Mesendoderm (in vitro differentiated cells): ENCODE data around the gene ADPRHL1.
A peak's percentile ranks its signal among the peaks of the same experiment; 100 is the strongest.

ENCODE experiments used
- DNase-seq: peaks from one replicate; pipeline ENCODE4 v3.0.0; 2013
- H2AK5ac ChIP-seq: 2 replicates; pipeline ENCODE4 v1.6.1; 2013; ENCODE audit warnings: low read length, inconsistent platforms
- H2BK120ac ChIP-seq: 2 replicates; pipeline ENCODE4 v1.6.1; 2013; ENCODE audit warnings: low read depth, mild to moderate bottlenecking, low read length, moderate library complexity, mixed read lengths
- H2BK15ac ChIP-seq: replicated peaks from 2 replicates; pipeline ENCODE4 v1.6.1; 2013; ENCODE audit warnings: low read depth, mild to moderate bottlenecking, moderate library complexity
- H2BK5ac ChIP-seq: 2 replicates; pipeline ENCODE4 v1.6.1; 2013; ENCODE audit warnings: low read length, inconsistent platforms
- H3K18ac ChIP-seq: 2 replicates; pipeline ENCODE4 v1.6.1; 2013; ENCODE audit warnings: mild to moderate bottlenecking, low read length, mixed read lengths
- H3K23ac ChIP-seq: one replicate; pipeline ENCODE4 v1.6.1; 2013; ENCODE audit warnings: low read length
- H3K27ac ChIP-seq: 2 replicates; pipeline ENCODE4 v1.5.1; 2013; ENCODE audit warnings: low read depth, mild to moderate bottlenecking, inconsistent platforms, low read length, moderate library complexity
- H3K27me3 ChIP-seq: 2 replicates; pipeline ENCODE4 v1.6.1; 2013; ENCODE audit warnings: low read length, control low read depth, mild to moderate bottlenecking, inconsistent platforms; ENCODE audit not compliant: insufficient read depth, poor library complexity
- H3K36me3 ChIP-seq: 2 replicates; pipeline ENCODE4 v1.6.1; 2013; ENCODE audit warnings: low read length, inconsistent platforms; ENCODE audit not compliant: control insufficient read depth, insufficient read depth
- H3K4ac ChIP-seq: one replicate; pipeline ENCODE4 v1.6.1; 2013; ENCODE audit warnings: low read depth, mild to moderate bottlenecking, low read length, moderate library complexity
- H3K4me1 ChIP-seq: 2 replicates; pipeline ENCODE4 v1.6.1; 2013; ENCODE audit warnings: low read depth, low read length, inconsistent platforms; ENCODE audit not compliant: control insufficient read depth
- H3K4me2 ChIP-seq: 2 replicates; pipeline ENCODE4 v1.6.1; 2013; ENCODE audit warnings: low read length
- H3K4me3 ChIP-seq: 2 replicates; pipeline ENCODE4 v1.5.1; 2013; ENCODE audit warnings: mild to moderate bottlenecking, low read length
- H3K56ac ChIP-seq: one replicate; pipeline ENCODE4 v1.6.1; 2013; ENCODE audit warnings: low read length
- H3K79me1 ChIP-seq: 2 replicates; pipeline ENCODE4 v1.6.1; 2013; ENCODE audit warnings: low read length, inconsistent platforms
- H3K79me2 ChIP-seq: 2 replicates; pipeline ENCODE4 v1.6.1; 2013; ENCODE audit warnings: mild to moderate bottlenecking, low read length; ENCODE audit not compliant: control insufficient read depth, insufficient read depth
- H3K9ac ChIP-seq: 2 replicates; pipeline ENCODE4 v1.6.1; 2013; ENCODE audit warnings: low read length, inconsistent platforms
- H4K5ac ChIP-seq: one replicate; pipeline ENCODE4 v1.6.1; 2013; ENCODE audit warnings: low read length
- H4K8ac ChIP-seq: one replicate; pipeline ENCODE4 v1.6.1; 2013; ENCODE audit warnings: low read depth, mild to moderate bottlenecking, control low read depth, low read length, moderate library complexity
- WGBS: extraction: QIAGEN DNeasy Blood & Tissue Kit; methylation state at CpG from one replicate; pipeline ENCODE4 v1.1.7; 2013; ENCODE audit warnings: low lambda C conversion rate, missing lambda C conversion rate; ENCODE audit not compliant: insufficient coverage; ENCODE audit errors: extremely low coverage; 5-methylcytosine and 5-hydroxymethylcytosine counted together

Gene ADPRHL1

DNA sequence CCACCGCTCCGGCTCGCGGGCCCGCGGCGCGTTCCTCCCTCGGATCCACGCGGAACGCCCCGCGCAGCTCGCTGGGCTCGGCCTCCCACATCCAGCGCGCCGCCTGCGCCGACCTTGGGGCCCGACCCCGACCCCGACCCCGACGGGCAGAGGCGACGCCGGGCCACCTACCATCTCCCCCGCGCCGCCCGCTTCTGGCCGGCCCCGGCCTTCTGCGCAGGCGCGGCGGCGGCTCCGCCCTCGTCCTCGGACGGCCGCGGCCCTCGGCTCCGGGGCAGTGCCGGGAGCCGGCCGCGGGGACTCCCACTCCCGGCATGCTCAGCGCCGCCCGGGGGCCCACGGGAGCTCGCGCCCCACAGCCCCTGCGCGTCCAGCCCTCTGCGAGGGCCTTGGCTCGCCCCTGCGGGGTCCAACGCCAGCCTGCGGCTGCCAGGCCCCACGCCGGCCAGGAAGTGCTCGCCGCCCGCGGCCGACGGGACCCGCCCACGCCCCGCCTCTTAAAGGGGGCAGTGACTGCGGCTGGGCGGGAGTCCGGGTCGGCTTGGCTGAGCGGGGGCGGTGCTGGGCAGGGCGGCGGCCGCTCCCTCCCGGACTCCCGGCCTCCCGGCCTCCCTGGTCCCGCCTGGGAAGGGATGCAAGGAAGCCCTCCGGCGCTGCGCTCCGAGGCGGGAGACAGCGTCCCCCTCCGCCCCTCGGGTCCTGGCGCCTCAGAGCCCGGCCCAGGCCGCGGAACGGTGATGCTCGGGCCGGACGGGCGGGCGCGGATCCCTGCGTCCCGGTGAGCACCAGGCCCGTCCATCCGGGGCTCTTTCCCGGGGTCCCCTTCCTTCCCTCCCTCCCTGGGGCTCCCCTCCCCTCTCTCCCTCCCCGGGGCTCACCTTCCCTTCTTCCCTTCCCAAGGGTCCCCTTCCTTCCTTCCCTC lies 37.5 kb upstream of the ADPRHL1 start, which contains the start of gene DCUN1D2:
Gene DCUN1D2, minus strand, starts transcription at position 216 of the 922 bp plus-strand sequence. Its CDS starts 42 bp downstream, at position 174.
- Histone ChIP-seq H3K27ac (peak within 1 kb of the TSS; percentile 88), H3K79me1 (peaks cover 37% of the 10 kb centered on the region), H3K36me3 (no peaks in the 10 kb centered on the region), H2BK5ac (peak within 1 kb of the TSS; percentile 77), H3K27me3 (no peaks in the 10 kb centered on the region), H4K5ac (no peak within 1 kb of the TSS), H3K18ac (peak within 1 kb of the TSS; percentile 98), H3K4me1 (peaks cover 19% of the 10 kb centered on the region), H3K4me3 (peak within 1 kb of the TSS; percentile 91), H2BK15ac (no peak within 1 kb of the TSS), H3K79me2 (peaks cover 53% of the 10 kb centered on the region), H3K4me2 (peak within 1 kb of the TSS; percentile 99), H3K23ac (peak within 1 kb of the TSS; percentile 72), H3K4ac (peak within 1 kb of the TSS; percentile 86), H2AK5ac (peak within 1 kb of the TSS; percentile 27), H3K56ac (peak within 1 kb of the TSS; percentile 95), H2BK120ac (peak within 1 kb of the TSS; percentile 5), H4K8ac (peak within 1 kb of the TSS; percentile 67), H3K9ac (peak within 1 kb of the TSS; percentile 98)
- peak; percentile 95 for DNase-seq
- WGBS, result no CpG with 5 or more reads among the region's 115 CpGs

DNA sequence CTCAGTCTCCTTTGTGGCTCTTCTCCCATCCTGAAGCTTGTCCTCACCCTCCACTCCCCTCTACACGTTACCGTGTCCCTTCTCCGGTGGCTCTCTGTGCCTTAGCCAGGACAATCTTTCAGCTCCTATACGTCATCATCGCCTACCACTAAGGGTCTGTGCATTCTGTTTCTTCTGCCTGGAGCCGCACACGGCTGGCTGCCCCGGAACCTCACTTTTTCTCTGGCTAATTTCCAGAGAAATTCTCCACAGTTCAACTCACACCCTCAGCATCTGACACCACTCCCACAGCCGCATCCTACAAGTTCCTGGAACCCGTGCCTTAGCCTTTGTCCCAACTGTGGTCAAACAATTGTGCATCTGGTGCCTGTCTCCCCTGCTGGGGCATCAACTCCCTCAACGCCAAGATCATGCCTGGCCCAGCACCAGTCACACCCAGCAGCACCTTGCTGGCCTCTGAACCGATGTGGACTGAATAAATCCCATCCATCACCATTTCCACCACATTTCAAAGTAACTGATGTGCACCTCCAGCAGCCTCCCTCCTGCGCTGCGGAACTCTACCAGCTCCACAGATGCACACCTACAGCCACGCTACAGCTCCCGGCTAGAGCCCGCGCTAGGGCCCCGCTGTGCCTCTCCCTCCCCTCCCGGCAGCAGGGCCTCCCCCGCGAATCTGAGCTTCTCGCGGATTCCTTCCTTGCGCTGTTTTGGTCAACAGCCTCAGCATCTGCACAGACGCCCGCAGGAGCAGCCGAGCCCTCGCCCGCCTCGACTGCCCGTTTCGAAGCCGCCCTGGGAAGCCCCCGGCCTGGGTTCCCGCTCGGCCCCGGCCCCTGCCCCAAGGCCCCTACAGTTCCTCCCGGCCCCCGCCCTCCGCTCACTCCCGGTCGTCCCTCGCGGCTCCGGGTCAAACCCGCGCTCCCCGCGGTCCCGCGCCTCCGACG lies 36.5 kb upstream of the ADPRHL1 start:
- peak overlapping the region; percentile 91 for H3K4me3 ChIP-seq
- H3K27ac ChIP-seq, result peak overlapping the region; percentile 58
- H3K4me2 ChIP-seq, result peak overlapping the region; percentile 99
- H3K23ac ChIP-seq, result peak overlapping the region; percentile 72
- H3K79me1 ChIP-seq, result peaks cover 43% of the 10 kb centered on the region
- H2AK5ac ChIP-seq, result peak overlapping the region; percentile 27
- H4K5ac ChIP-seq, result no peak overlapping the region
- no peaks in the 10 kb centered on the region for H3K27me3 ChIP-seq
- H2BK5ac ChIP-seq, result no peak overlapping the region
- H3K79me2 ChIP-seq, result peaks cover 57% of the 10 kb centered on the region
- no peak overlapping the region for H2BK15ac ChIP-seq
- H3K18ac ChIP-seq, result peak overlapping the region; percentile 98
- H4K8ac ChIP-seq, result no peak overlapping the region
- peaks cover 14% of the 10 kb centered on the region for H3K4me1 ChIP-seq
- DNase-seq, result peak; percentile 49
- peak overlapping the region; percentile 61 for H3K4ac ChIP-seq
- H3K9ac ChIP-seq, result peak overlapping the region; percentile 87
- no peak overlapping the region for H2BK120ac ChIP-seq
- no CpG with 5 or more reads among the region's 54 CpGs for WGBS
- no peaks in the 10 kb centered on the region for H3K36me3 ChIP-seq
- H3K56ac ChIP-seq, result peak overlapping the region; percentile 92

DNA sequence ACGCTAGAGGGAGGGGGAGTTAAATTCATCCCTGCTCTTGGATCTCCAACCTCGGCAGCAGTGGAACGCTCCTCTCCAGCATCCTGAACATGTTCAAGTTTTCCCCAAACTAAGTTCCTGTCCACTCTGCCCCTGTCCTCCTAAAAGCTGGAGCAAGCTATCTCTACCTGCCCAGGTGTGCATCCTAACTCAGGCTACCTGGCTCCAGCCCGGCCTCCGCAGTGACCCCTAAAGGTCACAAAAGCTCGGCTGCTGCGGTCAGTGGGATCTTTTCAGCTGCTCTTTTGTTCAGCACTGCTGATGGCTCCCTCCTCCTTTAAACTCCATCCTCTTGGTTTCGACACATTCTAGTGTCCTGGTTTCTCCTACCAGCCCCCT lies 35.9 kb upstream of the ADPRHL1 start:
- Histone ChIP-seq H3K27me3 (no peaks in the 10 kb centered on the region), H3K79me2 (peaks cover 57% of the 10 kb centered on the region), H2BK5ac (no peak overlapping the region), H4K5ac (no peak overlapping the region), H2AK5ac (no peak overlapping the region), H3K56ac (peak overlapping the region; percentile 92), H3K4me2 (peak overlapping the region; percentile 99), H3K23ac (no peak overlapping the region), H4K8ac (no peak overlapping the region), H3K18ac (no peak overlapping the region), H3K9ac (peak overlapping the region; percentile 87), H2BK120ac (no peak overlapping the region), H3K79me1 (peaks cover 40% of the 10 kb centered on the region), H3K27ac (no peak overlapping the region), H2BK15ac (no peak overlapping the region), H3K4ac (no peak overlapping the region), H3K4me3 (peak overlapping the region; percentile 91), H3K4me1 (peaks cover 14% of the 10 kb centered on the region), H3K36me3 (no peaks in the 10 kb centered on the region)
- peak; percentile 74 for DNase-seq
- WGBS, result no CpG with 5 or more reads among the region's 8 CpGs

DNA sequence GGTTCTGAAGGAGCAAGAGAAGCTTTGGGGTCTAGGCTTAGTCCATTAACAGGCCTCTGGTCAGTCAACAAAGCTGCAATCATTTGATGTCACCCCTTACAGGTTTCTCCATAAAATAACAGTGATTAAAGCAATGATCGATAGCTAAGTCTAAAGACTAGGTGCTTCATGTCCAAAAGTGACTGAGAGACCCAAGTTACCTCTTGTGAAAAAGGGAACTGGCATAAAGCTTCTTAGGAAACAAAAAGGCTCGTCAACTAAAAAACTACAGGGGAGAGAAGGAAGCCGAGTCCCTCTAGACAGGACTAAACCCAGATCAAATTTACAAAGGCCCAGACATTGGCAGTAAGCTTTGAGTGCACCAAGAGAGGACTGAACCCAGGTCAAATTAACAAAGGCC lies 35.0 kb upstream of the ADPRHL1 start:
- Histone ChIP-seq H3K79me1 (peaks cover 37% of the 10 kb centered on the region), H3K36me3 (no peaks in the 10 kb centered on the region), H3K18ac (no peak overlapping the region), H3K9ac (no peak overlapping the region), H3K4ac (no peak overlapping the region), H3K27me3 (no peaks in the 10 kb centered on the region), H3K79me2 (peaks cover 64% of the 10 kb centered on the region), H4K5ac (no peak overlapping the region), H2BK120ac (no peak overlapping the region), H2AK5ac (no peak overlapping the region), H4K8ac (no peak overlapping the region), H3K27ac (no peak overlapping the region), H3K4me1 (peaks cover 10% of the 10 kb centered on the region), H3K4me3 (no peak overlapping the region), H2BK15ac (no peak overlapping the region), H3K56ac (peak overlapping the region; percentile 56), H3K4me2 (no peak overlapping the region), H2BK5ac (no peak overlapping the region), H3K23ac (no peak overlapping the region)
- no CpG with 5 or more reads among the region's 3 CpGs for WGBS
- DNase-seq, result no peak

DNA sequence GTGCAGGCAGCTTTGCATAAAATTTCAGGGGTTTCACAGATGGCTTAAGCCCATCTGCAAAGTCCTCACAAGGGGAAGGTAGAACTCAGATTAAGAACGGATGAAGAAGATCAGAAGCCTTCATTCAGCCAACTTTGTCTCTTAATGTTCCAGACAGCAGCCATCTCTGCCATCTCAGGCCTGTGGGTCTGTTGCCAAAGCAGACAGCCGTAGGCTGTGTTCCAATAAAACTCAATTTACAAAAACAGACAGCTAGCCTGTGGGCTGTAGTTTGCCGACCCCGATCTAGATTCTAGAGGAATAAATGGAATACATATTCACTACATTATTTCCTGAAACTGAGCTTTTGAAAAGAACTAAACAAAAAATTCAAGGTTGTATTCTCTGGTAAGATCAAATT lies 33.4 kb upstream of the ADPRHL1 start:
- Histone ChIP-seq H2BK120ac (no peak overlapping the region), H3K4me1 (peaks cover 9% of the 10 kb centered on the region), H3K79me1 (peaks cover 35% of the 10 kb centered on the region), H3K18ac (no peak overlapping the region), H3K79me2 (peaks cover 62% of the 10 kb centered on the region), H3K4me3 (no peak overlapping the region), H3K23ac (no peak overlapping the region), H2AK5ac (no peak overlapping the region), H3K27me3 (no peaks in the 10 kb centered on the region), H4K8ac (no peak overlapping the region), H3K9ac (no peak overlapping the region), H2BK15ac (no peak overlapping the region), H3K36me3 (no peaks in the 10 kb centered on the region), H3K27ac (no peak overlapping the region), H2BK5ac (no peak overlapping the region), H3K4ac (no peak overlapping the region), H4K5ac (no peak overlapping the region), H3K56ac (no peak overlapping the region), H3K4me2 (no peak overlapping the region)
- DNase-seq, result no peak
- no CpG with 5 or more reads among the region's 4 CpGs for WGBS
